DMS53 treated with DMSO at 0.1 percent for 48 hours (cell line): ENCODE results near the gene GZMM.

Source experiments
- DNase-seq: peaks from one replicate; lab custom pipeline; 2025; ENCODE audit not compliant: unreplicated experiment; lab: John Stamatoyannopoulos, UW

GZMM gene

DNA sequence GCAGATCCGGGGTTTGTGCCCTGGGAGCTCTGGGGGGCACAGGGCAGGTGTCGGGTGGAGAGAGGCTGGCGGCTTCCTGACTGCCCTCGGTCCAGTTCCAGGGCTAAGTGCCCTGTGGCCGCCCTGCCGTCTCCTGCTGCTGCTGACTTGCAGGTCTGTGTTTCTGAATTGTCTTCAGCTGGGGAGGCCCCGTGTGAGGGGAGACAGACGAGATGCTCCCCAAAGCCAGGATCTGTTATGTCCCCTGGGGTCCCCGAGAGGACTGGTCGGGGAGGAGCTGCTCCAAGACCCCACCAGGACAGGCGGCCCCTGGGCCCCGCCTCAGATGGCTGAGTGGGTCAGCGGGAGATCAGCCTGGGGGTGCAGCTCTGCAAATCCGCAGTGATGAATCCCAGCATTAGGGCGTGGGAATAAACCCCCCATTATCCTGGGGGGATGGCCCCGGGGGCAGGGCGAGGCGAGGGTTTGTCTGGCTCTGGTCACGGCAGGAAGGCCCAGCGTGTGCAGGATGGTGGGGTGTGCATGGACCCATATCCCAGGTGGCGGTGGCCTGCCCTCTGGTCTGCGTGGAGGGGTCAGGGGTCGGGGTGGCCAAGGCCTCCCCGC, 50.5 kb downstream of the GZMM start:
- DNase-seq, result no peak

- no peak for DNase-seq
Measured at GRCh38 chr19:595326-596262, 51.7 kb downstream of the GZMM start.

DNA sequence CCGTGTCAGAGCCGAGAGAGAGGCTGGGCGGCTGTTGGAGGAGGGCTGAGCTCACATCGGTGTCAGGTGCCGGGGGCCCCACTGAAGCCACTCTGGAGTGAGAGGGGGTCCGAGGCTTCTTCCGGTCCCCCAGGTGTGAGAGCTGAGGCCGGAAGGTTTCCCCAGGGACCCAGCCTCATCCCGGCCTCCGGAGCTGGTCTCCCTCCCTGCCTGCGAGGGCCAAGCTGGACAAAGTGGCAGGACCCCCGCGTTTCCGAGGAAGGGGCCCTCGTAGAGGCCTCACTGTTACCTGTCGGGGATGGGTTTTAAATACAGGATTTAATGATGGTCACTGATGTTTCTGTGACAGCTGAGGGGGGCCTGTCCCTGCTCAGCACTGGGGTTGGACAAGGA, 52.4 kb downstream of the GZMM start:
- no peak for DNase-seq

- no peak for DNase-seq
Measured at GRCh38 chr19:597406-598315, 53.8 kb downstream of the GZMM start.
